Mucosa of rectum (tissue), 2 donors: ENCODE results near the gene CDK6.

Experiments used
- H3K27ac ChIP-seq, 2 donors: one replicate each; pipeline ENCODE4 v1.7.0; 2013; ENCODE audit warnings: inconsistent platforms in 2 of 2, low read depth in 2 of 2, low read length in 2 of 2
- H3K27me3 ChIP-seq, 2 donors: one replicate each; pipeline ENCODE4 v1.7.0; 2013; ENCODE audit warnings: low read length in 2 of 2; ENCODE audit not compliant: control insufficient read depth in 2 of 2, insufficient read depth in 2 of 2
- H3K36me3 ChIP-seq, 2 donors: one replicate each; pipeline ENCODE4 v1.7.0; 2013; ENCODE audit warnings: low read length in 2 of 2; ENCODE audit not compliant: control insufficient read depth in 2 of 2, insufficient read depth in 2 of 2
- H3K4me1 ChIP-seq, 2 donors: one replicate each; pipeline ENCODE4 v1.7.0; 2013; ENCODE audit warnings: low read length in 2 of 2, mild to moderate bottlenecking in 1 of 2; ENCODE audit not compliant: control insufficient read depth in 2 of 2, insufficient read depth in 2 of 2
- H3K4me3 ChIP-seq, 2 donors: one replicate each; pipeline ENCODE4 v1.7.0; 2013; ENCODE audit warnings: low read length in 2 of 2
- H3K9ac ChIP-seq, 2 donors: one replicate each; pipeline ENCODE4 v1.7.0; 2013; ENCODE audit warnings: low read length in 2 of 2, low read depth in 1 of 2, mild to moderate bottlenecking in 1 of 2
- H3K9me3 ChIP-seq, 2 donors: one replicate each; pipeline ENCODE4 v1.7.0; 2013; ENCODE audit warnings: low read length in 2 of 2; ENCODE audit not compliant: control insufficient read depth in 2 of 2
- donor health status: healthy.
- donor health status: Normal muscosa, but diverticular disease.

CDK6 gene

GRCh38 chr7:92598310-92598981, 237.9 kb downstream of the CDK6 start:
- Histone ChIP-seq H3K9me3 (no peaks in the 10 kb centered on the region), H3K4me1 (no peaks in the 10 kb centered on the region), H3K27ac (no peak overlapping the region), H3K27me3 (no peaks in the 10 kb centered on the region), H3K4me3 (no peak overlapping the region), H3K36me3 (no peaks in the 10 kb centered on the region), H3K9ac (no peak overlapping the region)

GRCh38 chr7:92595281-92595680, 241.1 kb downstream of the CDK6 start:
- H3K27me3 ChIP-seq, result no peaks in the 10 kb centered on the region
- no peak overlapping the region for H3K27ac ChIP-seq
- no peaks in the 10 kb centered on the region for H3K36me3 ChIP-seq
- no peak overlapping the region for H3K4me3 ChIP-seq
- H3K9me3 ChIP-seq, result no peaks in the 10 kb centered on the region
- H3K4me1 ChIP-seq, result peaks cover 0 to 3% of the 10 kb centered on the region in 2 donors
- no peak overlapping the region for H3K9ac ChIP-seq

- Histone ChIP-seq H3K9me3 (no peaks in the 10 kb centered on the region), H3K27ac (no peak overlapping the region), H3K4me1 (peaks cover 0 to 3% of the 10 kb centered on the region in 2 donors), H3K27me3 (no peaks in the 10 kb centered on the region), H3K9ac (no peak overlapping the region), H3K4me3 (no peak overlapping the region), H3K36me3 (no peaks in the 10 kb centered on the region)
Measured at GRCh38 chr7:92594746-92595145, 241.6 kb downstream of the CDK6 start.

- Histone ChIP-seq H3K9me3 (no peaks in the 10 kb centered on the region), H3K27me3 (no peaks in the 10 kb centered on the region), H3K4me3 (peak overlapping the region; percentile 87 to 89), H3K27ac (no peak overlapping the region), H3K36me3 (no peaks in the 10 kb centered on the region), H3K4me1 (peaks cover 8 to 11% of the 10 kb centered on the region in 2 donors), H3K9ac (peak overlapping the region; percentile 14 to 86)
Measured at GRCh38 chr7:92590711-92591310, 245.6 kb downstream of the CDK6 start.

GRCh38 chr7:92589056-92589455, 247.3 kb downstream of the CDK6 start:
- Histone ChIP-seq H3K4me3 (peak overlapping the region; percentile 87 to 89), H3K9me3 (no peaks in the 10 kb centered on the region), H3K27me3 (no peaks in the 10 kb centered on the region), H3K9ac (peak overlapping the region; percentile 86 to 90), H3K27ac (peak overlapping the region in 1 of 2 donors; percentile 93), H3K4me1 (peaks cover 8 to 11% of the 10 kb centered on the region in 2 donors), H3K36me3 (no peaks in the 10 kb centered on the region)

- Histone ChIP-seq H3K27ac (no peak overlapping the region), H3K4me1 (peaks cover 8 to 11% of the 10 kb centered on the region in 2 donors), H3K9me3 (no peaks in the 10 kb centered on the region), H3K4me3 (peak overlapping the region in 1 of 2 donors; percentile 89), H3K36me3 (no peaks in the 10 kb centered on the region), H3K27me3 (no peaks in the 10 kb centered on the region), H3K9ac (no peak overlapping the region)
Measured at GRCh38 chr7:92588561-92588960, 247.8 kb downstream of the CDK6 start.

GRCh38 chr7:92586841-92587240, 249.5 kb downstream of the CDK6 start:
- Histone ChIP-seq H3K4me3 (no peak overlapping the region), H3K4me1 (peaks cover 8 to 11% of the 10 kb centered on the region in 2 donors), H3K36me3 (no peaks in the 10 kb centered on the region), H3K9me3 (no peaks in the 10 kb centered on the region), H3K27me3 (no peaks in the 10 kb centered on the region), H3K9ac (no peak overlapping the region), H3K27ac (no peak overlapping the region)

- H3K4me1 ChIP-seq, result peaks cover 8 to 11% of the 10 kb centered on the region in 2 donors
- H3K27ac ChIP-seq, result no peak overlapping the region
Measured at GRCh38 chr7:92586403-92586802, 250.0 kb downstream of the CDK6 start.

GRCh38 chr7:92584953-92585352, 251.4 kb downstream of the CDK6 start:
- no peak overlapping the region for H3K4me3 ChIP-seq
- no peaks in the 10 kb centered on the region for H3K27me3 ChIP-seq
- H3K9me3 ChIP-seq, result no peaks in the 10 kb centered on the region
- H3K9ac ChIP-seq, result no peak overlapping the region
- peaks cover 8% of the 10 kb centered on the region in 2 donors for H3K4me1 ChIP-seq
- peaks cover 7 to 11% of the 10 kb centered on the region in 2 donors for H3K36me3 ChIP-seq
- no peak overlapping the region for H3K27ac ChIP-seq

More at GRCh38 chr7:92586403-92586802, 250.0 kb downstream of the CDK6 start:
- no peak overlapping the region for H3K4me3 ChIP-seq
- no peaks in the 10 kb centered on the region for H3K27me3 ChIP-seq
- H3K36me3 ChIP-seq, result no peaks in the 10 kb centered on the region
- H3K9me3 ChIP-seq, result no peaks in the 10 kb centered on the region
- no peak overlapping the region for H3K9ac ChIP-seq

- Histone ChIP-seq H3K4me1 (no peaks in the 10 kb centered on the region), H3K27ac (no peak overlapping the region), H3K9me3 (no peaks in the 10 kb centered on the region), H3K27me3 (no peaks in the 10 kb centered on the region), H3K36me3 (peaks cover 25% of the 10 kb centered on the region in 2 donors), H3K4me3 (no peak overlapping the region), H3K9ac (no peak overlapping the region)
Measured at GRCh38 chr7:92582948-92583347, 253.4 kb downstream of the CDK6 start.
